Stimulated activated CD4-positive, alpha-beta T cell treated with anti-CD3 and anti-CD28 coated beads, Interleukin-2, amount 100 ng/mL, for 4 hours (primary cell): ENCODE data around the gene DCAKD.

ENCODE experiments used
- DNase-seq: peaks from one replicate; pipeline ENCODE4 v3.0.0-alpha.2; 2020; ENCODE audit warnings: low read depth

DCAKD gene

GRCh38 chr17:45001310-45001709, 50.1 kb downstream of the DCAKD start:
- DNase-seq: no peak

- DNase-seq: no peak
These were observed 52.0 kb downstream of the DCAKD start for GRCh38 chr17:44999433-44999832.

GRCh38 chr17:44998646-44999045, 52.8 kb downstream of the DCAKD start:
- no peak for DNase-seq

GRCh38 chr17:44997733-44998520, 53.5 kb downstream of the DCAKD start:
- DNase-seq: no peak

GRCh38 chr17:44996304-44996703, 55.1 kb downstream of the DCAKD start:
- no peak for DNase-seq

GRCh38 chr17:44995436-44996001, 55.9 kb downstream of the DCAKD start:
- no peak for DNase-seq

GRCh38 chr17:44992242-44992939, 59.0 kb downstream of the DCAKD start:
- no peak for DNase-seq

- DNase-seq: no peak
These were observed 60.4 kb downstream of the DCAKD start for GRCh38 chr17:44990994-44991393.

GRCh38 chr17:44989552-44990138, 61.8 kb downstream of the DCAKD start:
- no peak for DNase-seq

- no peak for DNase-seq
These were observed 63.1 kb downstream of the DCAKD start for GRCh38 chr17:44988044-44988942.

GRCh38 chr17:44983563-44983962, 67.9 kb downstream of the DCAKD start:
- DNase-seq: no peak

- DNase-seq: no peak
These were observed 69.2 kb downstream of the DCAKD start for GRCh38 chr17:44982113-44982702.

- DNase-seq: no peak
These were observed 70.0 kb downstream of the DCAKD start for GRCh38 chr17:44981221-44981968.

GRCh38 chr17:44979426-44979995, 71.9 kb downstream of the DCAKD start:
- DNase-seq: no peak

GRCh38 chr17:44978807-44979206, 72.6 kb downstream of the DCAKD start:
- DNase-seq: no peak

GRCh38 chr17:44977814-44978550, 73.5 kb downstream of the DCAKD start:
- DNase-seq: no peak

- DNase-seq: no peak
These were observed 74.4 kb downstream of the DCAKD start for GRCh38 chr17:44977065-44977464.

- no peak for DNase-seq
These were observed 75.2 kb downstream of the DCAKD start for GRCh38 chr17:44976206-44976605.
